ENCODE measurements around the gene KHNYN. TPM values are rescaled to one million over a fixed set of nuclear protein-coding genes. Genes with fewer than 3 reads are reported as not detected.
"Not testable (repeated sequence)": the region's sequence is repeated elsewhere in the genome, so short reads cannot be mapped to it uniquely, and the experiment has no call there.

KHNYN gene
- total and polyA plus RNA-seq, 12 donors, result 18.5 to 76.9 (median 45.1) TPM

DNA sequence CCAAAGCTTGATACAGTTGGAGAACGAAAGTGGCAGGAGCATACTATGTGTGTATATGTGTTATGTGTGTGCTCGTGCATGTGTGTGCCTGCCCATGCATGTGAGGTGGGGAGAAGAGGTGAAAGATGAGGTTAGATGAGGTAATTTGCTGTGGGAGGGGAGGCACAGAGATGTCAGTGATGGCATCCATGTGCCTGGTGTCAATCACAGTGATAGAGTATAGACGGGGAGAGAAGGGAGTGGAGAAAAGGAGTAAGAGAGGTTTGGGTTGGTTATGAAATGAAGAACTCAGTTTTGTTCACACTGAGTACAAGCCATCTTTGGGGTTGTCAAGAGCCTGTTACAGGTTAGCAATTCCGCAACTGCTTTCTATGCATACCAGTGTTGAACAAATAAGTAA is 45.6 kb upstream of the KHNYN start:
- Histone ChIP-seq H3K4me1 (replicated peaks in 1 of 2) (peaks cover 0 to 6% of the 10 kb centered on the region in 2 donors), H3K27ac (no peak overlapping the region), H3K9me3 (replicated peaks in 1 of 3) (no peaks in the 10 kb centered on the region), H3K27me3 (no peaks in the 10 kb centered on the region), H3K4me3 (no peak overlapping the region), H3K36me3 (replicated peaks in 1 of 2) (no peaks in the 10 kb centered on the region)
- TF ChIP-seq POLR2A (IDR thresholded peaks at IDR 0.05), result no peak
- TF ChIP-seq, protein P1, sequence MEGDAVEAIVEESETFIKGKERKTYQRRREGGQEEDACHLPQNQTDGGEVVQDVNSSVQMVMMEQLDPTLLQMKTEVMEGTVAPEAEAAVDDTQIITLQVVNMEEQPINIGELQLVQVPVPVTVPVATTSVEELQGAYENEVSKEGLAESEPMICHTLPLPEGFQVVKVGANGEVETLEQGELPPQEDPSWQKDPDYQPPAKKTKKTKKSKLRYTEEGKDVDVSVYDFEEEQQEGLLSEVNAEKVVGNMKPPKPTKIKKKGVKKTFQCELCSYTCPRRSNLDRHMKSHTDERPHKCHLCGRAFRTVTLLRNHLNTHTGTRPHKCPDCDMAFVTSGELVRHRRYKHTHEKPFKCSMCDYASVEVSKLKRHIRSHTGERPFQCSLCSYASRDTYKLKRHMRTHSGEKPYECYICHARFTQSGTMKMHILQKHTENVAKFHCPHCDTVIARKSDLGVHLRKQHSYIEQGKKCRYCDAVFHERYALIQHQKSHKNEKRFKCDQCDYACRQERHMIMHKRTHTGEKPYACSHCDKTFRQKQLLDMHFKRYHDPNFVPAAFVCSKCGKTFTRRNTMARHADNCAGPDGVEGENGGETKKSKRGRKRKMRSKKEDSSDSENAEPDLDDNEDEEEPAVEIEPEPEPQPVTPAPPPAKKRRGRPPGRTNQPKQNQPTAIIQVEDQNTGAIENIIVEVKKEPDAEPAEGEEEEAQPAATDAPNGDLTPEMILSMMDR (IDR thresholded peaks at IDR 0.05), result no peak
- WGBS, 4 donors, result 82 to 88% (median 85%) methylated on average over 4 of the region's 4 CpGs
- intact Hi-C loops (cut with DNase I), result no loop called here
- no peak for DNase-seq

DNA sequence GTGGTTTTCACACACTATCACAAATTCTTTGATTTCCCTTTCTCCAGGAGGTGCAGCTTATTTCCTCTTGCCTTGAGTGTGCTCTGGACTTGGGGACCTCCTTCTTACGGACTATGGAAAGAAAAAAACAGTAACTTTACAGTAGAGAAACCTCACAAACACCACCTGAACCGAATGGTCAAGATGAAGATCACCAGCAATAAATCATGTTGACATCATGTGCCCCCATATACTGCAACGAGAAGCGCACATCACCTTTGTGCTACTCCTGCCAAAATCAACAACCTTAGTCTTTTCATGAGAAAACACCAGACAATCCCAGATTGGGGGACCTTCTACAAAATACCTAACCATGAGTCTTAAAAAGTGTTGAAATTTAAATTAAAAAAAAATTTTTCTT is 44.2 kb upstream of the KHNYN start:
- peaks cover 0 to 8% of the 10 kb centered on the region in 2 donors for H3K4me1 ChIP-seq (replicated peaks in 1 of 2)
- 72 to 80% (median 76%) methylated on average over 4 of the region's 4 CpGs for WGBS, 4 donors
- H3K27me3 ChIP-seq, result no peaks in the 10 kb centered on the region
- H3K27ac ChIP-seq, result no peak overlapping the region
- intact Hi-C loops (cut with DNase I), result no loop called here
- H3K36me3 ChIP-seq (replicated peaks in 1 of 2), result no peaks in the 10 kb centered on the region
- no peaks in the 10 kb centered on the region for H3K9me3 ChIP-seq (replicated peaks in 1 of 3)
- TF ChIP-seq, protein P1 (IDR thresholded peaks at IDR 0.05), result no peak
- TF ChIP-seq POLR2A (IDR thresholded peaks at IDR 0.05), result no peak
- H3K4me3 ChIP-seq, result no peak overlapping the region
- no peak for DNase-seq

DNA sequence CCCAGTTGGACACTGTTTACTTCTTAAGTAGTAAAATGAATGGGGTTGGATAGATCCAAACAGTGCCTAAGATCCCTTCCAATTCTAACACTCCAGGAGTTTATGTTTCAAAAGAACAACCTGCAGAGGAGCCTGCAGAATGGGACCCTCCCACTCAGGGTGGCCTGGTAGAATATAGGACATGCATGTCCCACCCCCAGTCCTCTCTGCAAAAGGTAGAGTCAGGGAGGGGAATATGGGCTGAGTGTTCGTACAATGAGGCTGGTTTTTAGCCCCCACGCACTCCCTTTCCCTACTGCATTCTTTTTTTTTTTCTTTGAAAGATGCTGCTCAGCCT is 42.8 kb upstream of the KHNYN start:
- Histone ChIP-seq H3K27me3 (no peaks in the 10 kb centered on the region), H3K9me3 (replicated peaks in 1 of 3) (no peaks in the 10 kb centered on the region), H3K4me1 (replicated peaks in 1 of 2) (peaks cover 0 to 8% of the 10 kb centered on the region in 2 donors), H3K4me3 (no peak overlapping the region), H3K27ac (no peak overlapping the region), H3K36me3 (replicated peaks in 1 of 2) (no peaks in the 10 kb centered on the region)
- TF ChIP-seq, protein P1 (IDR thresholded peaks at IDR 0.05), result no peak
- TF ChIP-seq POLR2A (IDR thresholded peaks at IDR 0.05), result no peak
- DNase-seq, result peak in 1 of 7 donors; percentile 14
- intact Hi-C loops (cut with DNase I), result no loop called here
- WGBS, 4 donors, result 73 to 95% (median 82%) methylated on average over 2 of the region's 2 CpGs

DNA sequence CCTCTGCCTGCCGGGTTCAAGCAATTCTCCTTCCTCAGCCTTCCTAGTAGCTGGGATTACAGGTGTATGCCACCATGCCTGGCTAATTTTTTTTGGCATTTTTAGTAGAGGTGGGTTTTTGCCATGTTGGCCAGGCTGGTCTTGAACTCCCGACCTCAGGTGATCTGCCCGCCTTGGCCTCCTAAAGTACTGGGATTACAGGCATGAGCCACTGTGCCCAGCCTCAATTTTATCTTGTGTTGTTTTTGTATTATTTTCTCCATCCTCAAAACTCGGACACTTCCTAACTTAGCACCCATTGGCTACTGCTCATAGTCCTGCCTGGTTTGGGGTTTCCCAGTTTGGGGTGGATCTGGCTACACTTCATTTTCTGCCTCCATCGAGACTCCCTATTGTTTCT is 42.2 kb upstream of the KHNYN start:
- intact Hi-C loops (cut with DNase I); H3K36me3 ChIP-seq (replicated peaks in 1 of 2); H3K4me1 ChIP-seq (replicated peaks in 1 of 2); H3K27ac ChIP-seq; H3K9me3 ChIP-seq (replicated peaks in 1 of 3); H3K4me3 ChIP-seq; H3K27me3 ChIP-seq: not testable (repeated sequence)
- peak in 1 of 7 donors; percentile 28 for DNase-seq
- WGBS, 4 donors, result 76 to 86% (median 82%) methylated on average over 5 of the region's 5 CpGs

DNA sequence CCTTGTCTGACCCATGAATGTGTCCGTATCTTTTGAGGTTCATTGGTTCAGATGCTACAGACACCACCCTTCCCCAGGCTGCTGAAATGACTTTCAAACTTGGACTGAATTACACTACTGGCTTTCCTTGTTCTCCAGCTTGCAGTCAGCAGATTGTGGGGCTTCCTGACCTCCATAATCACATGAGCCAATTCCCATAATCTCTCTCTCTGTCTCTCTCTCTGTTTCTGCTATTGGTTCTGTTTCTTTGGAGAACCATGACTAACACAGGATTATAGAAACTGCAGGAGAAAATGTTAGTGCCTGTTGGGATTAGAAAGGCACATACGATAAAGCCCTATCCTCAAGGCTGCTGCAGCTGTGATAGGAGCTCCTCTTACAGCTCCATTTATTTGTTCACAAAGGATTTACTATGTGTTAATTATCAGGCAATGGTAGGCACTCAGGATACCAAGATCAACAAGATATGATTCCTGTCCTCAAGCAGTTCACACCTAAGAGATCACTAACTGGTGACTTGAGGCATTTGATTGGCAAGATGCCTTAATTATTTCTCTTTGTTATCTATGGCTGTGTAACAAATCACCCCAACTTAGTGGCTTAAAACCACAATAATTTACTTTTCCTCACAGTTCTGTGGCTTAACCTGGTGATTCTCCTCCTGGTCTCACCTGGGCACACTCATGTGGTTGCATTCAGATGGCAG is 41.1 kb upstream of the KHNYN start:
- TF ChIP-seq, protein P1 (IDR thresholded peaks at IDR 0.05), result no peak
- TF ChIP-seq POLR2A (IDR thresholded peaks at IDR 0.05), result no peak
- DNase-seq, result no peak
- peaks cover 0 to 8% of the 10 kb centered on the region in 2 donors for H3K4me1 ChIP-seq (replicated peaks in 1 of 2)
- intact Hi-C loops (cut with DNase I), result no loop called here
- H3K27ac ChIP-seq, result peak overlapping the region in 2 of 5 donors; percentile 45 to 58
- no peaks in the 10 kb centered on the region for H3K36me3 ChIP-seq (replicated peaks in 1 of 2)
- H3K27me3 ChIP-seq, result peaks cover 6% of the 10 kb centered on the region
- no peak overlapping the region for H3K4me3 ChIP-seq
- no peaks in the 10 kb centered on the region for H3K9me3 ChIP-seq (replicated peaks in 1 of 3)
- 52 to 82% (median 62%) methylated on average over 2 of the region's 2 CpGs for WGBS, 4 donors
